OCI-LY1 (cell line): ENCODE measurements around the gene MED13L.

Source experiments
- H2AFZ ChIP-seq: fragments of 200-600 bp; sonication (generic), shearing (Covaris generic); 2 replicates; pipeline ENCODE4 v1.6.0; 2014; ENCODE audit warnings: antibody characterized with exemption, mild to moderate bottlenecking, low read length
- H3F3A ChIP-seq: fragments of 200-600 bp; sonication (generic), shearing (Covaris generic); 2 replicates; pipeline ENCODE4 v1.6.0; 2014; ENCODE audit warnings: mild to moderate bottlenecking, antibody characterized with exemption, low read length, moderate library complexity; ENCODE audit not compliant: insufficient read depth
- H3K27ac ChIP-seq: fragments of 200-600 bp; sonication (generic); 2 replicates; pipeline ENCODE4 v1.5.1; 2014; ENCODE audit warnings: low read length, mixed run types, mild to moderate bottlenecking, low read depth; ENCODE audit not compliant: poor library complexity, severe bottlenecking
- H3K27me3 ChIP-seq: fragments of 200-600 bp; sonication (generic); 2 replicates; pipeline ENCODE4 v1.6.0; 2014; ENCODE audit warnings: antibody characterized with exemption, mild to moderate bottlenecking, low read length, moderate library complexity; ENCODE audit not compliant: insufficient read depth
- H3K36me3 ChIP-seq: fragments of 200-600 bp; sonication (generic); 2 replicates; pipeline ENCODE4 v1.6.1; 2014; ENCODE audit warnings: mild to moderate bottlenecking, antibody characterized with exemption, low read length, moderate library complexity, mixed read lengths; ENCODE audit not compliant: insufficient read depth
- H3K4me1 ChIP-seq: fragments of 200-600 bp; sonication (generic); 2 replicates; pipeline ENCODE4 v1.5.1; 2014; ENCODE audit warnings: mild to moderate bottlenecking, low read length, moderate library complexity; ENCODE audit not compliant: insufficient read depth, severe bottlenecking
- H3K4me2 ChIP-seq: fragments of 200-600 bp; sonication (generic), shearing (Covaris generic); 2 replicates; pipeline ENCODE4 v1.6.1; 2014; ENCODE audit warnings: low read length
- H3K4me3 ChIP-seq: fragments of 200-600 bp; sonication (generic); 2 replicates; pipeline ENCODE4 v1.5.1; 2014; ENCODE audit warnings: low read length, low read depth, mild to moderate bottlenecking, mixed read lengths; ENCODE audit not compliant: poor library complexity, severe bottlenecking
- H3K79me2 ChIP-seq: fragments of 200-600 bp; shearing (Covaris generic); 2 replicates; pipeline ENCODE4 v1.6.1; 2016; ENCODE audit warnings: mixed run types, low read length, mixed read lengths; ENCODE audit not compliant: insufficient read depth
- H3K9ac ChIP-seq: fragments of 200-600 bp; sonication (generic), shearing (Covaris generic); 2 replicates; pipeline ENCODE4 v1.6.1; 2014; ENCODE audit warnings: mild to moderate bottlenecking, low read length, mixed read lengths
- H3K9me2 ChIP-seq: fragments of 200-600 bp; sonication (generic), shearing (Covaris generic); 2 replicates; pipeline ENCODE4 v1.6.1; 2014; ENCODE audit warnings: low read depth, mild to moderate bottlenecking, low read length, mixed read lengths
- H3K9me3 ChIP-seq: fragments of 200-600 bp; shearing (Covaris generic); 2 replicates; pipeline ENCODE4 v1.6.1; 2014; ENCODE audit warnings: low read length, mixed read lengths
- H4K20me1 ChIP-seq: fragments of 200-600 bp; sonication (generic), shearing (Covaris generic); 2 replicates; pipeline ENCODE4 v1.6.0; 2016; ENCODE audit warnings: mild to moderate bottlenecking, low read length; ENCODE audit not compliant: insufficient read depth
- CTCF ChIP-seq: fragments of 200-600 bp; sonication (generic), shearing (Covaris generic); IDR thresholded peaks from 2 replicates; pipeline ENCODE4 v1.5.1; 2017; ENCODE audit warnings: mild to moderate bottlenecking, antibody characterized with exemption, low read length, moderate library complexity, mixed read lengths
- EZH2 ChIP-seq: fragments of 200-600 bp; sonication (generic), shearing (Covaris generic); IDR thresholded peaks from 2 replicates; pipeline ENCODE4 v1.8.0; 2017; ENCODE audit warnings: borderline replicate concordance, mixed run types, mild to moderate bottlenecking, antibody characterized with exemption, low read length, moderate library complexity, mixed read lengths

Gene MED13L

GRCh38 chr12:116302166-116303058 is 24.9 kb upstream of the MED13L start:
- Histone ChIP-seq H3K4me2 (no peak overlapping the region), H3K9me3 (no peaks in the 10 kb centered on the region), H4K20me1 (no peaks in the 10 kb centered on the region), H3K27me3 (no peaks in the 10 kb centered on the region; the same call in 1 of the 2 replicates), H3F3A (no peaks in the 10 kb centered on the region), H3K36me3 (no peaks in the 10 kb centered on the region), H3K79me2 (no peaks in the 10 kb centered on the region), H3K27ac (no peak overlapping the region), H2AFZ (no peak overlapping the region), H3K9me2 (no peaks in the 10 kb centered on the region), H3K4me3 (no peak overlapping the region), H3K9ac (no peak overlapping the region), H3K4me1 (no peaks in the 10 kb centered on the region)
- no peak for TF ChIP-seq CTCF
- TF ChIP-seq EZH2 = no peak

- Histone ChIP-seq H3K4me3 (no peak overlapping the region), H3K27ac (no peak overlapping the region), H3K4me2 (no peak overlapping the region), H3K9me2 (no peaks in the 10 kb centered on the region), H3K9me3 (no peaks in the 10 kb centered on the region), H3K27me3 (no peaks in the 10 kb centered on the region; the same call in 1 of the 2 replicates), H3K79me2 (no peaks in the 10 kb centered on the region), H4K20me1 (no peaks in the 10 kb centered on the region), H2AFZ (no peak overlapping the region), H3K9ac (no peak overlapping the region), H3F3A (no peaks in the 10 kb centered on the region), H3K36me3 (no peaks in the 10 kb centered on the region), H3K4me1 (no peaks in the 10 kb centered on the region)
- TF ChIP-seq CTCF = no peak
- TF ChIP-seq EZH2 = no peak
These were observed 24.1 kb upstream of the MED13L start for GRCh38 chr12:116301621-116302020.

GRCh38 chr12:116299665-116300328 is 22.3 kb upstream of the MED13L start:
- Histone ChIP-seq H3K27me3 (no peaks in the 10 kb centered on the region), H3K79me2 (no peaks in the 10 kb centered on the region), H3K9ac (no peak overlapping the region), H3K36me3 (no peaks in the 10 kb centered on the region), H3K4me2 (no peak overlapping the region), H3F3A (no peaks in the 10 kb centered on the region), H3K4me3 (no peak overlapping the region), H3K4me1 (no peaks in the 10 kb centered on the region), H3K9me3 (no peaks in the 10 kb centered on the region), H3K9me2 (no peaks in the 10 kb centered on the region), H2AFZ (no peak overlapping the region), H3K27ac (no peak overlapping the region), H4K20me1 (no peaks in the 10 kb centered on the region)
- no peak for TF ChIP-seq CTCF
- TF ChIP-seq EZH2 = no peak
